Heart left ventricle (tissue), 13 donors: Measurements from ENCODE around the gene WDR17.

Experiments
- POLR2A ChIP-seq, 2 donors: fragments of 450-650 bp; IDR thresholded peaks; one replicate each; pipeline ENCODE4 v1.6.1; 2017; ENCODE audit warnings: antibody characterized with exemption in 2 of 2, mild to moderate bottlenecking in 2 of 2, moderate library complexity in 2 of 2
- TF ChIP-seq, protein P1 (sequence below), 12 donors: fragments of 200-600 bp; sonication (generic) in 4 of 12; IDR thresholded peaks; one replicate each; pipeline versions ENCODE4 v1.5.0 to v1.8.0; 2018 to 2022; ENCODE audit warnings: antibody characterized with exemption in 12 of 12, mild to moderate bottlenecking in 5 of 12
- donor health status: ischemic (EF 13 %, LVEDD 7.1; RV severe dilation, severe dysfunction).
- donor health status: DM: no; HTN: yes; CAD: no.
- donor health status: DM: no; HTN: no; CAD: no.
- donor health status: ischemic (EF 25% LVEDD 6.9; RV normal size, moderate dysfunction).
- donor health status: ischemic (EF 25% LVEDD 5.7; RV mildly dilated, moderate dysfunction).
- donor health status: ischemic (EF 35%, LVEDD 5.7; RV mildly dilated, moderate dysfunction).
- donor health status: nonischemic (EF 11% LVEDD 7.7; RV severe dilation, severe dysfunction).
- donor health status: DM: yes; HTN: yes; CAD: no.
- donor health status: PGD.
- donor health status: ischemic (EF 29% LVEDD 5.4; RV normal size, mild dysfunction).
- donor health status: nonischemic (EF 23%, LVEDD 6.1; RV moderate dilation, normal function).

DNA sequence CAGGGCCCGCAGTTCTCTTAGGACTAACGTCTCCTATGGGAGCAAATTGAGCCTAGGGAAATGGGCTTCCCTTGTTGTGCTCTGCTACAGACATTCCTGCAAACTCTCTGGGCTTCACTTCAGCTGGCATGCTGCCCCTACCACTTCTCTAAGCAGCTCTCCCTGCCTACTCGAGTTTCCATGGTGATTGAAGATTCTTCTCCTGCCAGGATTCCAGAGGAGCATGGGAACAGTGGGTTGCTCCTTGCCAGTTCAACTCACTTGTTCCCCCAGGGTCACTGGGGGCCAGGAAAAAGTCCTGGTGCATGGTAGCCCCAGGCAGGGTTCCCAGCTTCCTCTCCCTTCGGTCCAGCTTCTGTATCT is 21.1 kb upstream of the WDR17 start:
- TF ChIP-seq, protein P1, sequence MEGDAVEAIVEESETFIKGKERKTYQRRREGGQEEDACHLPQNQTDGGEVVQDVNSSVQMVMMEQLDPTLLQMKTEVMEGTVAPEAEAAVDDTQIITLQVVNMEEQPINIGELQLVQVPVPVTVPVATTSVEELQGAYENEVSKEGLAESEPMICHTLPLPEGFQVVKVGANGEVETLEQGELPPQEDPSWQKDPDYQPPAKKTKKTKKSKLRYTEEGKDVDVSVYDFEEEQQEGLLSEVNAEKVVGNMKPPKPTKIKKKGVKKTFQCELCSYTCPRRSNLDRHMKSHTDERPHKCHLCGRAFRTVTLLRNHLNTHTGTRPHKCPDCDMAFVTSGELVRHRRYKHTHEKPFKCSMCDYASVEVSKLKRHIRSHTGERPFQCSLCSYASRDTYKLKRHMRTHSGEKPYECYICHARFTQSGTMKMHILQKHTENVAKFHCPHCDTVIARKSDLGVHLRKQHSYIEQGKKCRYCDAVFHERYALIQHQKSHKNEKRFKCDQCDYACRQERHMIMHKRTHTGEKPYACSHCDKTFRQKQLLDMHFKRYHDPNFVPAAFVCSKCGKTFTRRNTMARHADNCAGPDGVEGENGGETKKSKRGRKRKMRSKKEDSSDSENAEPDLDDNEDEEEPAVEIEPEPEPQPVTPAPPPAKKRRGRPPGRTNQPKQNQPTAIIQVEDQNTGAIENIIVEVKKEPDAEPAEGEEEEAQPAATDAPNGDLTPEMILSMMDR (IDR thresholded peaks at IDR 0.05) = no peak
- TF ChIP-seq POLR2A (IDR thresholded peaks at IDR 0.05) = no peak
